Osteocyte (in vitro differentiated cells): ENCODE data around the gene MAP7D2. TPM values are rescaled to one million over a fixed set of nuclear protein-coding genes. Genes with fewer than 3 reads are reported as not detected.

Experiments
- DNase-seq: peaks from one replicate; pipeline ENCODE4 v3.0.0; 2021; ENCODE audit warnings: mixed read lengths; ENCODE audit not compliant: unreplicated experiment; ENCODE audit errors: extremely low spot score
- H3K27ac Mint-ChIP-seq: one replicate; pipeline ENCODE4 v1.8.0; 2021; ENCODE audit warnings: mild to moderate bottlenecking, mixed read lengths; ENCODE audit not compliant: unreplicated experiment
- H3K27me3 Mint-ChIP-seq: one replicate; pipeline ENCODE4 v1.8.0; 2021; ENCODE audit warnings: mixed read lengths; ENCODE audit not compliant: unreplicated experiment
- H3K36me3 Mint-ChIP-seq: one replicate; pipeline ENCODE4 v1.8.0; 2021; ENCODE audit warnings: mixed read lengths; ENCODE audit not compliant: unreplicated experiment
- H3K4me1 Mint-ChIP-seq: one replicate; pipeline ENCODE4 v1.8.0; 2021; ENCODE audit warnings: mixed read lengths; ENCODE audit not compliant: unreplicated experiment
- H3K4me3 Mint-ChIP-seq: one replicate; pipeline ENCODE4 v1.8.0; 2021; ENCODE audit warnings: mild to moderate bottlenecking, moderate library complexity, mixed read lengths; ENCODE audit not compliant: unreplicated experiment
- H3K9me3 Mint-ChIP-seq: one replicate; pipeline ENCODE4 v1.8.0; 2021; ENCODE audit warnings: mixed read lengths; ENCODE audit not compliant: unreplicated experiment
- total RNA-seq: library from RNA; stranded (reverse); gene quantifications from 2 replicates; pipeline ENCODE4 v1.2.1, GENCODE V29; 2021
- TF ChIP-seq, protein P1 (sequence below): fragments of 200-600 bp; sonication (generic); IDR thresholded peaks from 2 replicates; pipeline ENCODE4 v1.5.0; 2021; ENCODE audit warnings: antibody characterized with exemption, mild to moderate bottlenecking, moderate library complexity

The MAP7D2 gene
- total RNA-seq, 1 donor from 2014 or later, result 0.11 TPM

DNA sequence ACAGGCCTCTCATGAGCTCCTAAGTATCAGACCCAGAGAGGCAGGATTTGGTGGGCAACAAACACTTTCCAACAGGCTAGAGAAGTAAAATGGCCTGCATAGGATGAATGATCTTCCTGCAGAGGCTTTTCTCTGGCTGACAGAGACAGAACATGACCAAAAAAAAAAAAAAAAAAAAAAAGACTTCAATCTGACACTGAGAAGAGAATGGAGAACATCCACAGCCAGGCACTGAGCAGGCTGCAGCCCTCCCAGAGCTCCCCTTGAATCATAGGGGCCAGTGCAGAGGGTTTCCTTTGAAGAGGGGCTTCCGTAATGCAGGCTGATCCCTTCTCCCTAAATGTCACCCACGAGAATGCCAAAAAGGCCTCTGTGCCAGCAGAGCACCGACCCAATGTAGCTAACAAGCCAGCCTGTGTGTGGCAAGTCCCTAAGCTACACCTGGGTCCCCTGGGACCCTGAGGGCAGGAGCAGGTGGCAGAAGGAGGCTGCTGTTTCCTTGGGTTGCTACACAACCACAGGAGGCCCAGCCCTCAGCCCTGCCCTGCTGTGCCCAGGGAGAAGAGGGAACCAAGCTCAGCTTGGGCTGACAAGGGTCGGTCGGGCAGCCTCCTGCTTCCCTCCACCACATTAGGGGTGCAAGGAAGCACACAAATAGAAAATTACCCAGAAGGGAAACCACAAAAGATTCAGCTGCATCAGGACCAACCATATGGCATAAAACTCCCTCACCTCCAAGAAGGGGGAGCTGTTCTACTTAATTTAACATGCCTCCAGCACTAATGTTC is 55.6 kb downstream of the MAP7D2 start:
- DNase-seq, result no peak
- Mint-ChIP-seq H3K27me3 (no peaks in the 10 kb centered on the region), H3K36me3 (no peaks in the 10 kb centered on the region), H3K4me1 (peaks cover 2% of the 10 kb centered on the region), H3K4me3 (no peak overlapping the region), H3K27ac (no peak overlapping the region), H3K9me3 (no peaks in the 10 kb centered on the region)
- TF ChIP-seq, protein P1, sequence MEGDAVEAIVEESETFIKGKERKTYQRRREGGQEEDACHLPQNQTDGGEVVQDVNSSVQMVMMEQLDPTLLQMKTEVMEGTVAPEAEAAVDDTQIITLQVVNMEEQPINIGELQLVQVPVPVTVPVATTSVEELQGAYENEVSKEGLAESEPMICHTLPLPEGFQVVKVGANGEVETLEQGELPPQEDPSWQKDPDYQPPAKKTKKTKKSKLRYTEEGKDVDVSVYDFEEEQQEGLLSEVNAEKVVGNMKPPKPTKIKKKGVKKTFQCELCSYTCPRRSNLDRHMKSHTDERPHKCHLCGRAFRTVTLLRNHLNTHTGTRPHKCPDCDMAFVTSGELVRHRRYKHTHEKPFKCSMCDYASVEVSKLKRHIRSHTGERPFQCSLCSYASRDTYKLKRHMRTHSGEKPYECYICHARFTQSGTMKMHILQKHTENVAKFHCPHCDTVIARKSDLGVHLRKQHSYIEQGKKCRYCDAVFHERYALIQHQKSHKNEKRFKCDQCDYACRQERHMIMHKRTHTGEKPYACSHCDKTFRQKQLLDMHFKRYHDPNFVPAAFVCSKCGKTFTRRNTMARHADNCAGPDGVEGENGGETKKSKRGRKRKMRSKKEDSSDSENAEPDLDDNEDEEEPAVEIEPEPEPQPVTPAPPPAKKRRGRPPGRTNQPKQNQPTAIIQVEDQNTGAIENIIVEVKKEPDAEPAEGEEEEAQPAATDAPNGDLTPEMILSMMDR, result no peak

DNA sequence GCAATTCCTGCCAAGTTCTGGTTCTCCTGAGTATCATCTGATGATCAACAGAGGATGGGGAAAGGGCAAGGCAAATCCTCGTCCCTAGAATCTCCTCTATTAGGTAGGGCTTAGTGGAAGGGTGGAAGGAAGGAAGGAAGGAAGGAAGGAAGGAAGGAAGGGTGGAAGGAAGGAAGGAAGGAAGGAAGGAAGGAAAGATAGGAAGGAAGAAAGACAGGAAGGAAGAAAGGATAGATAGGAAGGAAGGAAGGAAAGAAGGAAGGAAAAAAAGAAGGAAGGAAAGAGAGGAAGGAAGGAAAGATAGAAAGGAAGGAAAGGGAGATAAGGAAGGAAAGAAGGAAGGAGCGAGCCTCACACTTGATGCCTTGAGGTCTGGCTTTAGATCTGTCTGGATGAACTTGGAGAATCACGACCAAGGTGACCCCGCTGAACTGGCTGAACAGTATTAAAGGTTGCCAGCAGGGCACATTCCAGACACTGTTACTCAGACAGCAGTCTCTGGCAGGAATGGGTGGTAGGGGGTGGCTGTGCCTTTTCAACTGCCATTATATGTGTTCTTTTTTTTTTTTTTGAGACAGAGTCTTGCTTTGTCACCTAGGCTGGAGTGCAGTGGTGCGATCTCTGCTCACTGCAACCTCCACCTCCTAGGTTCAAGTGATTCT is 57.1 kb downstream of the MAP7D2 start:
- peaks cover 2% of the 10 kb centered on the region for H3K4me1 Mint-ChIP-seq
- no peaks in the 10 kb centered on the region for H3K36me3 Mint-ChIP-seq
- no peak overlapping the region for H3K4me3 Mint-ChIP-seq
- TF ChIP-seq, protein P1, result no peak
- no peaks in the 10 kb centered on the region for H3K27me3 Mint-ChIP-seq
- H3K9me3 Mint-ChIP-seq, result no peaks in the 10 kb centered on the region
- no peak overlapping the region for H3K27ac Mint-ChIP-seq
- DNase-seq, result no peak

DNA sequence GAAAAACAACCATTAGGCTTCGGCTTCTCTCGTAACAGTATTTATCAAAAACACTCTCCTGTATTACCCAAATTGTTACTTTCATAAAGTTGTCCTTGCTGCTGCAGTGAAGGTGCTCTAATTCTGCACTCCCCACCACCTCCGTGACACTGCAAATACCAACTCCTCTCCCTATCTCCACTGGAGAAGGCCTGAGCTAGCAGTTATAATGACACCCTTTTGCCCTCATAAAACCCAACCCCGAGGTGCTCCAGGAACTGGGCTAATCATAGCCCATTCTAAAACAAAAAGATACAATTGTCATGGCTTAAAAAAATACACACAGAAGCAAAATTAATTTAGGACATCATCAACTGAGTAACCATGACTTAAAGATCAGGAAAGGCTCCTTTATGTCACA is 59.2 kb downstream of the MAP7D2 start:
- Mint-ChIP-seq H3K4me1 (peaks cover 2% of the 10 kb centered on the region), H3K27ac (no peak overlapping the region)

DNA sequence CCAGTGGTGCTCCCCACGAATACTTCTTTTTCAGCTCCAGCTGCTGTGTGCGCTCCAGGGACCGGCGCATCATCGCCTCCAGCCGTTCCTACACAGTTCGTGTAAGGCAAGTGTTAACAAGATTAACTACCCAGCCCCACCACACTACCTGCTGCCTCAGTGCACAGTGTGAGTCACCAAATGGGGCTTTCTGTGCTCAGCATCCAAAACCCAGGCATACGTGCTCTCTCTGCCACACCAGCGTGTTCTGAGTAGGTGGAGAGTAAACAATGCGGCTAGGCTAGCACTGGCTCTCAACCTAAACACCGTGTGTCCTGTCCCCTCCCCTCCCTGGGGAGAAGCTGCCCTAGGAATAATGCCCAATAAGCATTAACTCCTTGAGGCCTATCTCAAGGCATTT is 60.0 kb downstream of the MAP7D2 start:
- Mint-ChIP-seq H3K27ac (no peak overlapping the region), H3K27me3 (no peaks in the 10 kb centered on the region), H3K9me3 (peaks cover 10% of the 10 kb centered on the region), H3K4me1 (peaks cover 2% of the 10 kb centered on the region), H3K36me3 (no peaks in the 10 kb centered on the region), H3K4me3 (no peak overlapping the region)
- TF ChIP-seq, protein P1, result no peak
- no peak for DNase-seq

More for the DNA sequence above, 59.2 kb downstream of the MAP7D2 start:
- peaks cover 2% of the 10 kb centered on the region for H3K9me3 Mint-ChIP-seq
- no peak for DNase-seq
- TF ChIP-seq, protein P1, result no peak
- no peak overlapping the region for H3K4me3 Mint-ChIP-seq
- no peaks in the 10 kb centered on the region for H3K27me3 Mint-ChIP-seq
- no peaks in the 10 kb centered on the region for H3K36me3 Mint-ChIP-seq

DNA sequence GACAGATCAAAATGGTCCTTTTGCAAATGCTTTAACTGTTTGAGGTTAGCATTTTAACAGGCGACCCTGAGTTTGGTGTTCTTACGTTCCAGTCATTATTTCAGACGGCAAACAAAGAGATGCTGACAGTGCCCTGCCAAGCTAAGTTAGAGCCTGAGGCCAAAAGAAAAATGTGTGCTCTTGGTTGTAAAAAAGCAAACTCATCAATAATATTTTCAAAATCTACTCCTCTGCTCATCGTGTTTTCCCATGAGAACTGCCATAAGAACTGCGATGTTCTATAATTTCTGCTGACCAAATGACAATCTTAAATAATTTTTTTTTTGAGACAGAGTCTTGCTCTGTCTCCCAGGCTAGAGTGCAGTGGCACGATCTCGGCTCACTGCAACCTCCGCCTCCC is 63.2 kb downstream of the MAP7D2 start:
- no peak overlapping the region for H3K4me3 Mint-ChIP-seq
- DNase-seq, result no peak
- no peaks in the 10 kb centered on the region for H3K4me1 Mint-ChIP-seq
- no peaks in the 10 kb centered on the region for H3K27me3 Mint-ChIP-seq
- H3K36me3 Mint-ChIP-seq, result no peaks in the 10 kb centered on the region
- H3K9me3 Mint-ChIP-seq, result peaks cover 20% of the 10 kb centered on the region
- TF ChIP-seq, protein P1, result no peak
- H3K27ac Mint-ChIP-seq, result no peak overlapping the region
